GM20431 (cell line): ENCODE results near the gene MACROD2.
"Not testable (repeated sequence)": the region's sequence is repeated elsewhere in the genome, so short reads cannot be mapped to it uniquely, and the experiment has no call there.

Experiments
- in situ Hi-C: fragments of 300-500 bp; cut with MseI, MboI; formaldehyde crosslinking; loops from one replicate; pipeline ENCODE4 v1.15.0; 2020; ENCODE audit warnings: low sequenced_read_pairs; ENCODE audit not compliant: unreplicated experiment

The MACROD2 gene

GRCh38 chr20:14984305-14984704, 989.0 kb downstream of the MACROD2 start:
- in situ Hi-C loops, result no loop called here

- in situ Hi-C loops, result no loop called here
Observed at GRCh38 chr20:14984768-14985622, 989.7 kb downstream of the MACROD2 start.

DNA sequence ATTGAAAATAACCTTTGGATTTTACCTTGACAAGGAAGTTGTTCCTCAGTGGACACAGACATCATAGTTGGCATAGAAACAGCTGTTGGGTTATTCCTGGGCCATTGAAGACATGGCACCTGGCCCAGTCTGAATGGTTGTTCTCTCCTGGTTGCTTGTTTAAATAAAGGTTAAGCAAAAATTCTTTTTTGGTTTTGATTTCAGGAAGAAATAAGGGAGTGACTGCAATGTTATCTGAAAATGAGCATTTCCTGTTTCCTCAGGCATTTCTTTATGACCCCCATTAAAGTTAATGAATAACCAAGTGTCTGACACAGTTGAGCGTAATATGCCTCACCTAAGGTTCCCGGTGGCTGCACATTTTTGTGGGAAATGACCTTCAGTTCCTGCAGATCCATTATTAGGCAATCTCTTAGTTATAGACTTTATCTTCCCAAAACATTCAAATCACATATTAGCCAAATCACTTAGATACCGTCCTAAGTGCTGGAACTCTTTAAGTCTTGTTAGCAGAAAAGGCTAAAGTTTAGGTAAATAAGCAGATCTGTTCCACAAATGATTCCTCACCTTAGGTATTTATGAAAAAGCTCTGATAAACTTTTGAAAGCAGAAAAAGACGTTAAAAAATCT, 990.8 kb downstream of the MACROD2 start:
- in situ Hi-C loops, result no loop called here

DNA sequence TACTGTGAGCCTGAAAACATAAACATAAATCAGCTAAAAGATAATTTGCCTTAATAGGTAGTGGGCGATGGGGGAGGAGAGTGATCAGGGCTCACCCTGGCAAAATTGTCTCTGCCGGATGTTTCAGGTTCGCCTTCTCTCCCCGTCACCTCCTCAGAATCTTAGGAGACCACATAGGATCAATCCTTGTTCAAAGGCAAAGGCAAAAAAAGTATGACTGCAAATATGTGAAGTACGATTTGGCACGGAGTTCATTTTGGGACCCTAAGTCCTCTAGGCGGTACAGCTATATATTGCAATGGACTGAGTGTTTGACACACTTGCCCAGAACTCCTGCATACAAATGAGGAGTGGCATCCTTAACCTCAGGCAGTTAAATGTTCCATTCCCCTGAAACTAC, 991.3 kb downstream of the MACROD2 start:
- in situ Hi-C loops, result no loop called here

- in situ Hi-C loops, result no loop called here
Observed at GRCh38 chr20:14989535-14990290, 994.4 kb downstream of the MACROD2 start.

DNA sequence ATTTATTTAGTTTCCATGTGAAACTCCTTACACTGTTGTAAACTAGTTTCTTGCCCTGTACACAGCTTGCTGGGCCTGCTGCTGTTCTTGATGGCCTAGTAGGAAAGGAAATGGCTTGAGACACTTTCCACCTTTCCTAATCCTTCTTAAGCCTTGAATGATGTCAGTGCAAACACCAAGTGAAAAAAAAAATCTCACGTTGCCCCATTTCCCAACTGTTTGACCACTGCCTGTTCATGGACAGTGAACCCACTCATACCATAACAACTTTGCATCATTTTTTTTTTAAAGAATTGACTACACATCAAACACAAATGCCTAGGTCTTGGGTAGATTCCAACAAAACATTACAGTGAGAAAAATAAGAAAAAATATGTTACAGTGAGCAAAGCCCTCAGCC, 995.7 kb downstream of the MACROD2 start:
- in situ Hi-C loops, result no loop called here

GRCh38 chr20:14992153-14992552, 996.8 kb downstream of the MACROD2 start:
- in situ Hi-C loops, result no loop called here

- in situ Hi-C loops, result no loop called here
Observed at GRCh38 chr20:14992961-14993360, 997.6 kb downstream of the MACROD2 start.

DNA sequence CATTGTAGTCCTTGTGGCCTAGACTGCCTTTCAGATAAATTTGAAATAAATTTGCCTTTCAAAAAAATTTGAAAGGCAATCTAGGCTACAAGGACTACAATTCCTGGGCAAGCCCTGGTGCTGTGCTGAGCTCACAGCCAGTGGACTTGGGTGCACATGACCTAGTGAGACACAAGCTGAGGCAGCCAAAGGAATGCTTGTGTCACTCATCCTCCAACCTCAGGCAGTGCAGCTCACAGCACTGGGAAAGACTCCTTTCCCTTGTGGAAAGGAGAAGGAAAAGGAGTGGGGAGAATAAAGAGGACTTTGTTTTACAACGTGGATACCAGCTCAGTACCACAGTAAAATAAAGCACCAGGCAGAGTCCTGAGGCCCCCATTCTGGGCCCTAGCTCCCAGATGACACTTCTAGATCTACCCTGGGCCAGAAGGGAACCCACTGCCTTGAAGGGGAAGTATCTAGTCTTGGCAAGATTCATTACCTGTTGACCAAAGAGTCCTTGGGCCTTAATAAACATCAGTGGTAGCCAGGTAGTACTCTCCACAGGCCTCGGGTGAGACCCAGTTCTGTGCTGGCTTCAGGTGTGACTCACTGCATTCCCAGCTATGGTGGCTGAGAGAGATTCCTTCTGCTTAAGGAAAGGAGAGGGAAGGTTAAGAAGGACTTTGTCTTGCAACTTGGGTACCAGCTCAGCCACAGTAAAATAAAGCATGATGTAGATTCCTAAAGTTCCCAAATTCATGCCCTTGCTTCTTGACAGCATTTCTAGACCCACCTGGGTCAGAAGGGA, 1001.8 kb downstream of the MACROD2 start:
- in situ Hi-C loops, result no loop called here

DNA sequence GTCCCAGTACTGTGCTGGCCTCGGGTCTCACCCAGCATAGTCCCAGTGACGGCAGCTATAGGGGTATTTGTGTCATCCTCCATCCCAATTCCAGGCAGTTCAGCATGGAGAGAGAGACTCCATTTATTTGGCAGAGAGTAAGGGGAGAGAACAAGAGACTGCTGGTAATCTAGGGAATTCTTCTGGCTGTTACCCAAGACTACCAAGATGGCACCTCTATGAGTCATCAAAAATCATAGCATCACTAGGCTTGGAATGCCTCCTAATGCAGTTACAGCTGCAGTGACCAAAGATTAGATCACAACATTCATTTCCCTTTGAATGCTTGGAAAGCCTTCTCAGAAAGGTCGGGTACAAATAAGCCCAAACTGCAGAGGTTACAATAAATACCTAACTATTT, 1002.5 kb downstream of the MACROD2 start:
- in situ Hi-C loops, result no loop called here

- in situ Hi-C loops, result no loop called here
Observed at GRCh38 chr20:15005300-15005986, 1010.1 kb downstream of the MACROD2 start.

- in situ Hi-C loops, result no loop called here
Observed at GRCh38 chr20:15011631-15012030, 1016.3 kb downstream of the MACROD2 start.

- in situ Hi-C loops, result no loop called here
Observed at GRCh38 chr20:15012566-15012965, 1017.2 kb downstream of the MACROD2 start.

DNA sequence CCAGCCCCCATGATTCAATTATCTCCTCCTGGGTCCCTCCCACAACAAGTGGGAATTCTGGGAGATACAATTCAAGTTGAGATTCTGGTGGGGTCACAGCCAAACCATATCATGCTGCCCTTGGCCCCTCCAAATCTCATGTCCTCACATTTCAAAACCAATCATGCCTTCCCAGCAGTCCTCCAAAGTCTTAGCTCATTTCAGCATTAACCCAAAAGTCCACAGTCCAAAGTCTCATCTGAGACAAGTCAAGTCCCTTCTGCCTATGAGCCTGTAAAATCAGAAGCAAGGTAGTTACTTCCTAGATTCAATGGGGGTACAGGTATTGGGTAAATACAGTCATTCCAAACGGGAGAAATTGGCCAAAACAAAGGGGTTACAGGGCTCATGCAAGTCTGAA, 1021.6 kb downstream of the MACROD2 start:
- in situ Hi-C loops, result not testable (repeated sequence)

GRCh38 chr20:15018966-15019365, 1023.6 kb downstream of the MACROD2 start:
- in situ Hi-C loops, result no loop called here

DNA sequence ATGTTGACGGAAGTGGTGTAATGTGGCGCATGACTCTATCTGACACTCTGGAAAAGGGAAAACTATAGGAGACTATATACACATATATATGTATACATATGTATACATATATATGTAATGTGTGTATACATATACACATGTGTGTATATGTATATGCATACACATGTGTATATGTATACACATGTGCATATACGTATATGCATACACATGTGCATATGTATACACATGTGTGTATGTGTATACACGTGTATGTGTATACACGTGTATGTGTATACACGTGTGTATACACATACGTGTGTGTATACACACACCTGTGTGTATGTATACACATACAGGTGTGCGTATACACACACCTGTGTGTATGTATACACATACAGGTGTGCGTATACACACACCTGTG, 1025.5 kb downstream of the MACROD2 start:
- in situ Hi-C loops, result no loop called here

GRCh38 chr20:15022921-15023320, 1027.6 kb downstream of the MACROD2 start:
- in situ Hi-C loops, result no loop called here

DNA sequence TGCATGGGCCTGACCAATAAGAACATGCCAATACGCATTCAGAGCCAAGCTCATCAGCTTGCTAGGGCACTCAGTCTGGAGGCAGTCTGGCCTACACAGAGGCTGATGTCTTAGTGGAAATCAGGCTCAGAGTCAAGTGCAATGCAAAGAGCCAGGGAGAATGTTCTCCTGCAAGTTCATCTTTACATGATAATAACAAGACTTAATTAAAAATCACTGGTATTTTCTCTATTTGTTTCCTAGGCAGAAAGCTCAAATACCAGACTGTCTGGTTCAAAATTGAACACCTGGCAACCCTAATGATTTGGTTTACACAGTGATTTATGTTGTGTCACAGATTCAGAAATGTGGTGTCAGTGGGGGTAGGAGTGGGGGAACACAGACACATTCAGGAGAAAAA, 1031.4 kb downstream of the MACROD2 start:
- in situ Hi-C loops, result no loop called here

DNA sequence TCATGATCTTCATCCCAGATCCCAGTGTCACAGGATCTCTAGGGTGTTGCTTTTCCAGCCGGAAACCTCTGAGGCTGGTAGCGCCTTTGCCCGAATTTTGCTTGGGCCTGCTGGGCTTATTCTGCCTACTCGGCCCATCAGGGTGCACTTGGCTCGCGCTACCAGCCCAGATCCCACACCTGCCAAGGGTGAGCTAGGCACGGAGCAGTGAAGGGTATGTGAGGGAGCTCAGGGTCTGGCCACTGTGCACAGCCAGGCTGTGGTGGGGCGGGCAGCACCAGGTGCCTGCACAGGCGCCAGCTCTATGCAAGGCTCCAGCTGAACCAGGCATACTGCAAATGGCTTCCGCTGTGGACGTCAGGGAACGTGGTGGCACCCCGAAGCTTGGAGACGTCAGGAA, 1035.5 kb downstream of the MACROD2 start:
- in situ Hi-C loops, result no loop called here
